WTC11 (cell line): Measurements from ENCODE around the gene LRP1. TPM values are rescaled to one million over a fixed set of nuclear protein-coding genes. Genes with fewer than 3 reads are reported as not detected.

Experiments
- ATAC-seq: fragments of 200-7000 bp; cut with Tn5 transposase; 2 replicates; pipeline ENCODE4 v1.10.0; 2021; ENCODE audit warnings: mild to moderate bottlenecking, moderate library complexity
- CTCF ChIA-PET: fragments of 300-600 bp; sonication (Branson Sonifier 250); formaldehyde crosslinking; loops from one replicate; lab custom pipeline; 2021; ENCODE audit warnings: antibody characterized with exemption; lab: Charles Lee
- POLR2A ChIA-PET: fragments of 350-600 bp; sonication (Branson Sonifier 250); formaldehyde crosslinking; loops from one replicate; lab custom pipeline; 2021; ENCODE audit warnings: antibody characterized with exemption; lab: Charles Lee
- DNase-seq: peaks from one replicate; pipeline ENCODE4 v3.0.0; 2021; ENCODE audit warnings: low spot score
- H3K27ac Mint-ChIP-seq: 2 replicates; pipeline ENCODE4 v1.8.0; 2021; ENCODE audit warnings: mixed read lengths
- H3K27me3 Mint-ChIP-seq: 2 replicates; pipeline ENCODE4 v1.8.0; 2021; ENCODE audit warnings: low read depth, mild to moderate bottlenecking, moderate library complexity, mixed read lengths
- H3K36me3 Mint-ChIP-seq: 2 replicates; pipeline ENCODE4 v1.8.0; 2021; ENCODE audit warnings: mixed read lengths
- H3K4me1 Mint-ChIP-seq: 2 replicates; pipeline ENCODE4 v1.8.0; 2022; ENCODE audit warnings: mixed read lengths
- H3K4me3 Mint-ChIP-seq: 2 replicates; pipeline ENCODE4 v1.8.0; 2021; ENCODE audit warnings: mild to moderate bottlenecking, moderate library complexity, mixed read lengths
- H3K9me3 Mint-ChIP-seq: 2 replicates; pipeline ENCODE4 v1.8.0; 2021; ENCODE audit warnings: mixed read lengths
- CREB1 ChIP-seq: sonication (generic); formaldehyde crosslinking; IDR thresholded peaks from 2 replicates; pipeline ENCODE4 v1.8.0; 2023; ENCODE audit warnings: mild to moderate bottlenecking, missing genetic modification reagents
- E2F1 ChIP-seq: sonication (generic); formaldehyde crosslinking; IDR thresholded peaks from 2 replicates; pipeline ENCODE4 v1.8.0; 2022; ENCODE audit warnings: mild to moderate bottlenecking, missing genetic modification reagents
- ETV6 ChIP-seq: sonication (generic); formaldehyde crosslinking; IDR thresholded peaks from 2 replicates; pipeline ENCODE4 v1.8.1; 2022; ENCODE audit warnings: mild to moderate bottlenecking, missing genetic modification reagents
- FOXK1 ChIP-seq: sonication (generic); formaldehyde crosslinking; IDR thresholded peaks from 2 replicates; pipeline ENCODE4 v1.8.0; 2022; ENCODE audit warnings: mild to moderate bottlenecking, moderate library complexity, missing genetic modification reagents
- NFYB ChIP-seq: sonication (generic); formaldehyde crosslinking; conservative IDR thresholded peaks from 2 replicates; pipeline ENCODE4 v1.8.0; 2022; ENCODE audit warnings: low read depth, missing genetic modification reagents
- NR3C1 ChIP-seq: sonication (generic); formaldehyde crosslinking; conservative IDR thresholded peaks from 2 replicates; pipeline ENCODE4 v1.8.1; 2023; ENCODE audit warnings: low read depth, mild to moderate bottlenecking, missing genetic modification reagents
- OVOL2 ChIP-seq: fragments of 250-450 bp; sonication (Bioruptor Pico); IDR thresholded peaks from 2 replicates; pipeline ENCODE4 v1.9.0; 2021; ENCODE audit warnings: mild to moderate bottlenecking, borderline replicate concordance
- PRDM15 ChIP-seq: sonication (generic); formaldehyde crosslinking; IDR thresholded peaks from 2 replicates; pipeline ENCODE4 v1.8.0; 2022; ENCODE audit warnings: missing genetic modification reagents
- RELA ChIP-seq: sonication (generic); formaldehyde crosslinking; IDR thresholded peaks from 2 replicates; pipeline ENCODE4 v1.8.1; 2022; ENCODE audit warnings: missing genetic modification reagents, mild to moderate bottlenecking, borderline replicate concordance
- RORB ChIP-seq: fragments of 250-450 bp; sonication (Bioruptor Pico); IDR thresholded peaks from 2 replicates; pipeline ENCODE4 v1.9.0; 2021; ENCODE audit warnings: mild to moderate bottlenecking
- SMAD3 ChIP-seq: sonication (generic); formaldehyde crosslinking; IDR thresholded peaks from 2 replicates; pipeline ENCODE4 v1.8.0; 2022; ENCODE audit warnings: missing genetic modification reagents, mild to moderate bottlenecking, borderline replicate concordance
- SMAD4 ChIP-seq: sonication (generic); formaldehyde crosslinking; IDR thresholded peaks from 2 replicates; pipeline ENCODE4 v1.8.0; 2022; ENCODE audit warnings: mild to moderate bottlenecking, missing genetic modification reagents
- TEAD1 ChIP-seq: sonication (generic); formaldehyde crosslinking; IDR thresholded peaks from 2 replicates; pipeline ENCODE4 v1.8.0; 2022; ENCODE audit warnings: mild to moderate bottlenecking, missing genetic modification reagents
- ZNF138 ChIP-seq: sonication (generic); formaldehyde crosslinking; conservative IDR thresholded peaks from 2 replicates; pipeline ENCODE4 v1.8.1; 2022; ENCODE audit warnings: mild to moderate bottlenecking, moderate library complexity, missing genetic modification reagents
- ZNF263 ChIP-seq: sonication (generic); formaldehyde crosslinking; IDR thresholded peaks from 2 replicates; pipeline ENCODE4 v1.8.1; 2022; ENCODE audit warnings: low read depth, mild to moderate bottlenecking, moderate library complexity, missing genetic modification reagents
- ZNF317 ChIP-seq: sonication (generic); formaldehyde crosslinking; IDR thresholded peaks from 2 replicates; pipeline ENCODE4 v1.8.1; 2023; ENCODE audit warnings: low read depth, mild to moderate bottlenecking, moderate library complexity, missing genetic modification reagents, borderline replicate concordance
- ZNF425 ChIP-seq: fragments of 250-450 bp; sonication (Bioruptor Pico); conservative IDR thresholded peaks from 2 replicates; pipeline ENCODE4 v1.9.0; 2021; ENCODE audit warnings: mild to moderate bottlenecking
- total RNA-seq: library from RNA; stranded (reverse); gene quantifications from 3 replicates; pipeline ENCODE4 v1.2.3, GENCODE V29; 2021
- TF ChIP-seq, protein P1 (sequence below): sonication (generic); formaldehyde crosslinking; IDR thresholded peaks from 2 replicates; pipeline ENCODE4 v1.8.0; 2022; ENCODE audit warnings: mild to moderate bottlenecking, missing genetic modification reagents
- TF ChIP-seq, protein P2 (sequence below): fragments of 250-450 bp; sonication (Bioruptor Pico); IDR thresholded peaks from 2 replicates; pipeline ENCODE4 v2.1.2; 2022; ENCODE audit warnings: mild to moderate bottlenecking, moderate library complexity

LRP1 gene
- total RNA-seq, 1 experiment from 2014 or later, result 120 TPM

- Mint-ChIP-seq H3K27ac (no peak overlapping the region), H3K27me3 (no peaks in the 10 kb centered on the region), H3K4me3 (no peak overlapping the region), H3K36me3 (peaks cover 63% of the 10 kb centered on the region), H3K4me1 (no peaks in the 10 kb centered on the region), H3K9me3 (no peaks in the 10 kb centered on the region)
- ChIA-PET POLR2A (no interaction called here), CTCF (no interaction called here)
- ATAC-seq (no peak), DNase-seq (no peak)
- TF ChIP-seq ZNF425 (CRISPR knock-in tag), result no peak
Measured at GRCh38 chr12:57202321-57202720, 74.0 kb downstream of the LRP1 start.

GRCh38 chr12:57203201-57203600 is 74.9 kb downstream of the LRP1 start:
- H3K4me3 Mint-ChIP-seq, result no peak overlapping the region
- H3K36me3 Mint-ChIP-seq, result peaks cover 58% of the 10 kb centered on the region
- H3K27ac Mint-ChIP-seq, result no peak overlapping the region
- ATAC-seq, result no peak
- H3K4me1 Mint-ChIP-seq, result no peaks in the 10 kb centered on the region
- TF ChIP-seq, protein P1, sequence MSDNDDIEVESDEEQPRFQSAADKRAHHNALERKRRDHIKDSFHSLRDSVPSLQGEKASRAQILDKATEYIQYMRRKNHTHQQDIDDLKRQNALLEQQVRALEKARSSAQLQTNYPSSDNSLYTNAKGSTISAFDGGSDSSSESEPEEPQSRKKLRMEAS, result no peak
- TF ChIP-seq ZNF317 (CRISPR knock-in tag) (no peak), SMAD3 (no peak), NR3C1 (CRISPR knock-in tag) (no peak), OVOL2 (CRISPR knock-in tag) (no peak), ZNF138 (CRISPR knock-in tag) (no peak), ZNF263 (CRISPR knock-in tag) (no peak), ETV6 (no peak), ZNF425 (CRISPR knock-in tag) (no peak), RELA (CRISPR knock-in tag) (no peak), E2F1 (CRISPR knock-in tag) (no peak), TEAD1 (CRISPR knock-in tag) (no peak)
- H3K9me3 Mint-ChIP-seq, result no peaks in the 10 kb centered on the region
- DNase-seq, result no peak
- CTCF ChIA-PET, result interaction anchor here (0.5 kb wide), 1 partner anchor 31 kb away, joined by 4 read pairs; no protein-coding TSS in a partner anchor
- POLR2A ChIA-PET, result no interaction called here
- H3K27me3 Mint-ChIP-seq, result no peaks in the 10 kb centered on the region

DNA sequence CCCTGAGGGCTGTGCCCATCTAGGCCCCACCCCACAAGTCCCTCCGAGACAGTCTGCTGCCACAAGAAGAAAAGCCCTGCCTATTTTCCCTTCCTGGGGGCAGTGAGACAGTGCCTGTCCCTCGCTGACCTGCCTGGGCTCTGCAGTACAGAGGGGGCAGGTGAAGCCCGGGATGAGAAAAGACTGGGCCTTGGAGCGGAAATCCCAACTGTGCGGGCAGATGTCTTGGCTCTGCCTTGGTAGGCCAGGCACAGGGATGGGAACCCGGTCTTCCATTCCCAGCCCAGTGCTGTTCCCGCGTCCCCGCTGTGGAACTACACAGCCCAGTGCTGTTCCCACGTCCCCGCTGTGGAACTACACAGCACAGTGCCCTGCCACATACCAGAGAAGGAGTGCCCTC is 75.5 kb downstream of the LRP1 start:
- H3K4me3 Mint-ChIP-seq, result no peak overlapping the region
- no peak for TF ChIP-seq FOXK1 (CRISPR knock-in tag)
- no peak for TF ChIP-seq NFYB
- TF ChIP-seq CREB1, result no peak
- TF ChIP-seq, protein P2, sequence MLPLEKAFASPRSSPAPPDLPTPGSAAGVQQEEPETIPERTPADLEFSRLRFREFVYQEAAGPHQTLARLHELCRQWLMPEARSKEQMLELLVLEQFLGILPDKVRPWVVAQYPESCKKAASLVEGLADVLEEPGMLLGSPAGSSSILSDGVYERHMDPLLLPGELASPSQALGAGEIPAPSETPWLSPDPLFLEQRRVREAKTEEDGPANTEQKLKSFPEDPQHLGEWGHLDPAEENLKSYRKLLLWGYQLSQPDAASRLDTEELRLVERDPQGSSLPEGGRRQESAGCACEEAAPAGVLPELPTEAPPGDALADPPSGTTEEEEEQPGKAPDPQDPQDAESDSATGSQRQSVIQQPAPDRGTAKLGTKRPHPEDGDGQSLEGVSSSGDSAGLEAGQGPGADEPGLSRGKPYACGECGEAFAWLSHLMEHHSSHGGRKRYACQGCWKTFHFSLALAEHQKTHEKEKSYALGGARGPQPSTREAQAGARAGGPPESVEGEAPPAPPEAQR (CRISPR knock-in tag), result no peak
- TF ChIP-seq PRDM15 (CRISPR knock-in tag), result no peak
- no peak for TF ChIP-seq SMAD4 (CRISPR knock-in tag)
- no peak for TF ChIP-seq RORB (CRISPR knock-in tag)
- H3K36me3 Mint-ChIP-seq, result peaks cover 54% of the 10 kb centered on the region
- H3K27ac Mint-ChIP-seq, result no peak overlapping the region
- ATAC-seq (no peak), DNase-seq (no peak)
- ChIA-PET CTCF (no interaction called here), POLR2A (no interaction called here)
- H3K27me3 Mint-ChIP-seq, result no peaks in the 10 kb centered on the region
- H3K9me3 Mint-ChIP-seq, result no peaks in the 10 kb centered on the region
- H3K4me1 Mint-ChIP-seq, result no peaks in the 10 kb centered on the region
